GM12891 (cell line): ENCODE data around the gene PAPLN.

Source experiments
- DNase-seq: peaks from one replicate; pipeline ENCODE4 v3.0.0; 2011; ENCODE audit warnings: low spot score; ENCODE audit not compliant: insufficient read length
- FAIRE-seq: peaks from 2 replicates; lab custom pipeline; 2011; peaks lifted over from hg19 to GRCh38; lab: Jason Lieb, UNC
- PAX5 ChIP-seq: IDR thresholded peaks from 2 replicates; pipeline ENCODE4 v1.6.1; 2011; ENCODE audit warnings: low read length, moderate library complexity, mild to moderate bottlenecking; ENCODE audit not compliant: insufficient read depth, severe bottlenecking
- POLR2A ChIP-seq: IDR thresholded peaks from 2 replicates; pipeline ENCODE4 v1.6.1; 2011; ENCODE audit warnings: low read depth, low read length, control low read depth
- POLR2AphosphoS5 ChIP-seq: IDR thresholded peaks from 2 replicates; pipeline ENCODE4 v1.6.1; 2011; ENCODE audit warnings: low read depth, low read length, control low read depth
- POU2F2 ChIP-seq: IDR thresholded peaks from 2 replicates; pipeline ENCODE4 v1.6.1; 2011; ENCODE audit warnings: low read depth, mild to moderate bottlenecking, control low read depth, low read length, moderate library complexity
- SPI1 ChIP-seq: IDR thresholded peaks from 2 replicates; pipeline ENCODE4 v1.6.1; 2011; ENCODE audit warnings: low read depth, low read length, control low read depth
- TAF1 ChIP-seq: IDR thresholded peaks from 2 replicates; pipeline ENCODE4 v1.6.1; 2011; ENCODE audit warnings: low read depth, low read length, control low read depth

PAPLN gene

DNA sequence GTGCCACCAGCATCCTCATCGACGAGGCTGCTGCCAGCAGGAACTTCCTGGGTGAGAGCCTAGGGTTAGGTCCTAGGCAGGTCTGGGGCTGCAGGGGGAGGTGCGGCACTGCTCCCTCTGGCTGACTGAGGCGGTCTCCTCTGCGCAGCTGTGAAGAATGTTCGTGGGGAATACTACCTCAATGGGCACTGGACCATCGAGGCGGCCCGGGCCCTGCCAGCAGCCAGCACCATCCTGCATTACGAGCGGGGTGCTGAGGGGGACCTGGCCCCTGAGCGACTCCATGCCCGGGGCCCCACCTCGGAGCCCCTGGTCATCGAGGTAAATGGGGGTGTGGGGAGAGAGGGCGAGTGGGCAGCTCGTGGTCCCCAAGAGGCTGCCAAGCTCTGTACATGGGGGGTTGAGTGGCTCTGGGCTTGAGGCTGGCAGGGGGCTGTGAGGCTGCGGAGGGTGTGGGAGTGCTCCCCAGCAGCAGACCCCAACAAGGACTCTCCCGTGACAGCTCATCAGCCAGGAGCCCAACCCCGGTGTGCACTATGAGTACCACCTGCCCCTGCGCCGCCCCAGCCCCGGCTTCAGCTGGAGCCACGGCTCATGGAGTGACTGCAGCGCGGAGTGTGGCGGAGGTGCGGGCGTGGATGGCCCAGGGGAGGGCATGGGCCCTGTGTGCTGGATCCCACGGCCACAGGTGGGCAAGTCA, 14.4 kb downstream of the PAPLN start:
- FAIRE-seq (no peak), DNase-seq (no peak)
- no peak for TF ChIP-seq PAX5
- no peak for TF ChIP-seq POLR2AphosphoS5
- TF ChIP-seq POU2F2 = no peak
- no peak for TF ChIP-seq SPI1
- no peak for TF ChIP-seq TAF1
- TF ChIP-seq POLR2A = no peak

DNA sequence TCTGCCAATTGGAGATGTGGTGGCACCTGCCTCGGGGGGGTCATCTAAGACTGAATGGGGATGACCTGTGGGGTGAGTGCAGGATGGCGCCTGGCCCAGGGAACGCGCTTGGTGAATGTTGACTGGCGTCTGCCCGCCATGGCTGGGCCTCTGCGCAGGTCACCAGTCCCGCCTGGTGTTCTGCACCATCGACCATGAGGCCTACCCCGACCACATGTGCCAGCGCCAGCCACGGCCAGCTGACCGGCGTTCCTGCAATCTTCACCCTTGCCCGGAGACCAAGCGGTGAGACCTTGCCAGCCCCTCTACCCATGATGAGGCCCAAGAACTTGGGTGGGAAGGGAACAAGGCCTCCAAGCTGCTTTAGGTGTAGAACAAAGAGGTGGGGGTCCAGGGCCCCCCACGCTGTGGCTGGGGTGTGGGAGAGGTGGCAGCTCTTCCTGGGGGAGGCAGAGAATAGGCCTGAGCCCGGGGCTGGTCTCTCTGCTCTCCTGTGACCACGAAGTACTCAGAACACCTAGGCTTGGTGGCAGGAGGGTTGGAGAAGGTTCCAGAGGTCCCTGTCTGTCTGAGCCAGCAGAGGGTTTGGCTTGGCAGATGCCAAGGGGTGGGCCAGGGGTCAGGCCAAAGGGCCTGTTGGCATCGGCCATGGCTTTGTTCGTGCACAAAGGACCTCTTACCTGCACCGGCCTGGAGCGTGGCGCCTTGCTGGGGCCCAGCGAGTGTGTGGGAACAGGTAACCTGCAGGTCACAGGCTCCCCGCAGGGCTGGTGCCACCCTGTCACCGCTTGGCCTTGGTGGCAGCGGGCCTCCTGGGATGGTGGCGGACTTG, 15.4 kb downstream of the PAPLN start:
- no peak for FAIRE-seq

DNA sequence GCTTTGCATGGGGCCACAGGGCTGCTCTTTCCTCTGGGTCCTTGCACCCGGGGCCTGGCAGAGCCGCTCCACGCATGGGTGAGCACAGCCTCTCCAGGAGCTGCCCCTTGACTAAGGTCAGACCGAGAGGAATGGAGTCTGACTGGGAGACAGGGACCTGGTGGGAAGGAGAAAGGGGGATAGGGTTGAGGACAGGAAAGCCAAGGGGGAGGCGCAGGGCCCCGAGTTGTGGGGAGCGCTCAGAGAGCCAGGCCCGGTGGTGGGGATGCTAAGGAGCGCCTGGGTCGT, 16.0 kb downstream of the PAPLN start:
- FAIRE-seq (no peak), DNase-seq (no peak)
- TF ChIP-seq POU2F2 = no peak
- TF ChIP-seq SPI1 = no peak
- TF ChIP-seq POLR2A = no peak
- no peak for TF ChIP-seq POLR2AphosphoS5

More for the DNA sequence above, 15.4 kb downstream of the PAPLN start:
- no peak for DNase-seq
- no peak for TF ChIP-seq POLR2AphosphoS5
- no peak for TF ChIP-seq SPI1
- TF ChIP-seq TAF1 = no peak
- TF ChIP-seq POU2F2 = no peak
- no peak for TF ChIP-seq POLR2A
- TF ChIP-seq PAX5 = no peak

DNA sequence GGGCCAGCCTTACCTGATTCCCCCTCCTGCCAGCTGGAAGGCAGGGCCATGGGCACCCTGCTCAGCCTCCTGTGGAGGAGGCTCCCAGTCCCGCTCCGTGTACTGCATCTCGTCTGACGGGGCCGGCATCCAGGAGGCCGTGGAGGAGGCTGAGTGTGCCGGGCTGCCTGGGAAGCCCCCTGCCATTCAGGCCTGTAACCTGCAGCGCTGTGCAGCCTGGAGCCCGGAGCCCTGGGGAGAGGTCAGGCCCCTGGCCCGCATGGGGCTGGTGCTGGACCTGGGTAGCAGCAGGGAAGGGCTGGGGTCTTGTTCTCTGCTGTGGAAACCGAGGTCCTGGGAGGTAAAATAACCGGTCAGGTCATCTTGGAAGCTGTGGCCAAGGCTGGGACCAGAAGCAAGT, 16.4 kb downstream of the PAPLN start:
- TF ChIP-seq TAF1 (no peak), PAX5 (no peak), POU2F2 (no peak), POLR2AphosphoS5 (no peak), SPI1 (no peak), POLR2A (no peak)
- DNase-seq = no peak
- no peak for FAIRE-seq

DNA sequence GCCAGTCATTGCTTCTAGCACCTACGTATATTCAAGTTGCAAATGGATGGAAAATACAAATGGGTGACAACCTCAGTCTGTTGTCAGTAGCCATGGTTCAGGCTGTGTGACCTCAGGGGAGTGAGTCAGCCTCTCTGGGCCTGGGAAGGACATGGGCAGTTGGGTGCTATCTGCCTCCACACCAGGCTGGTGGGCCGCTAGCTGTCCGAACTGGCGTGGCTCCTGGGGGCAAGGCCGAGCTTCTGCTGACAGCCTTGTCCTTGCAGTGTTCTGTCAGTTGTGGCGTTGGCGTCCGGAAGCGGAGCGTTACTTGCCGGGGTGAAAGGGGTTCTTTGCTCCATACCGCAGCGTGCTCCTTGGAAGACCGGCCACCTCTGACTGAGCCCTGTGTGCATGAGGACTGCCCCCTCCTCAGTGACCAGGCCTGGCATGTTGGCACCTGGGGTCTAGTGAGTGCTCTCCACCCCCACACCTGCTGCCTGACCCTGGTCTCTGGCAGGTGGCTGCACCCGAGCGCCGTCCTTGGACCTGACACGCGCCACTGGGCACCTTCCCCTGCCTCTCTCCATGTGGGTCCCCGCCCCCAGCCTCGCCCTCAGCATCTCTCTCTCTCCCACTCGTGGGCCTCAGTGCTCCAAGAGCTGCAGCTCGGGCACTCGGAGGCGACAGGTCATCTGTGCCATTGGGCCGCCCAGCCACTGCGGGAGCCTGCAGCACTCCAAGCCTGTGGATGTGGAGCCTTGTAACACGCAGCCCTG, 17.1 kb downstream of the PAPLN start:
- TF ChIP-seq PAX5 (no peak), POU2F2 (no peak), SPI1 (no peak), POLR2A (no peak), TAF1 (no peak)
- no peak for FAIRE-seq
- no peak for DNase-seq

DNA sequence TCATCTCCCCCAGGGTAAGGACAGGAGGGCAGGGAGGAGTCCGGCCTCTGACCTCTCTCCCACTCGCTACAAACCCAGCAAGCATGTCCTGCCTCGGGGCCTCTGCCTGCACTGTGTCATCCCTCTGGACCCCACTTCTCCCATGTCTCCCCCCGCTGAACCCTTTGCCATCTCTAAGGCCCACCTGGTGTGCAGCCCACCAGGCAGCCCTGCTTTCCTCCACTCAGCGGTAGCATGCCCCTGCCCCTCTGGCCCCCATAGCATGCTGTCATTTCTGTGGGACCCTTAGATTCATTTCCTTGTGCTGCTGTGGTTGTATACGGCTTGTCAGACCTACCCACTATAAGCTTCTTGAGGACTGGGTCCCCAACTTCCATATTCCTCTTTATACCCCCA, 17.7 kb downstream of the PAPLN start:
- FAIRE-seq (no peak), DNase-seq (no peak)
- TF ChIP-seq POU2F2 (no peak), POLR2AphosphoS5 (no peak), SPI1 (no peak), TAF1 (no peak), PAX5 (no peak), POLR2A (no peak)

DNA sequence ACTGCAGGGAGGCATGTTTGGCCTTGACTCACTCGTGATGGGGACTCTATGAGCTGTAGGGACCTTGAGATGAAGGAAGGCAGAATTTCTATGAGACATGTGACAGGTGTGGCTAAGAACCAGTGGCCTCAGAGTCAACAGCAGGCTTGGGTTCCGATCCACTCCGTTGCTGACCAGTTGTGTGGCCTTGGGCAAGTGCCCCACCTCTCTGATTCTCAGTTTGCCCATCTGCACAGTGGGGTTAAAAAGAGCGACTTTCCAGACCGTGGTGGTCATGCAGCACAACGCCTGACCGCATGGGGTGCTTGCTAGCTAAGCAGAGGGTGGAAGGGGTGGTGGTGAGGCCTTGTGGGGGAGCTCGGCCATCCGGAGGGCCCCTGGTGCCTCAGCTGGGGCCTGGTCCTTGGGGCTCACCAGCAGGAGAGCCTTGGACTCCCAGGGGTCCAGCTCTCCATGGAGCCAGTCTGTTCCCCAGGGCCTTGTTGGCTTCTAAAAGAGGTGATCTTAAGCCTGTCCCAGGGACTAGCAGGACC, 18.5 kb downstream of the PAPLN start:
- no peak for TF ChIP-seq POLR2A
- FAIRE-seq (no peak), DNase-seq (no peak)

DNA sequence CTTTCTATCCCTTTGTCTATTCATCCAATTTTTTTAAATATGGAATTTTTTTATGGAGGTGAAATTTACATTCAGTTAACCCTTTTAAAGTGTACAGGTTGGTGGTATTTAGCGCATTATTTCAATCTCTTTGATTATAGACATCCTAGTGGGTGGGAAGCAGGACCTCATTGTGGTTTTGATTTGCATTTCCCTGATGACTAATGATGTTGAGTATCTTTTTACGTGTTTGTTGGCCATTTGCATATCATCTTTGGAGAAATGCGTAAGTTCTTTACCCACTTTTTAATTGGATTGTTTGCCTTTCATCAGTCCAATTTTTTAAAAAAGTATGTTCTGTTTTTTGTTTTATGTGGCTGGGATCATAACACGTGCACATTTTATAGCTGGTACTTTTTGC, 20.8 kb downstream of the PAPLN start:
- TF ChIP-seq POU2F2 (peak; percentile 65; the same call in 1 of the 2 replicates), TAF1 (no peak)
- no peak for FAIRE-seq

DNA sequence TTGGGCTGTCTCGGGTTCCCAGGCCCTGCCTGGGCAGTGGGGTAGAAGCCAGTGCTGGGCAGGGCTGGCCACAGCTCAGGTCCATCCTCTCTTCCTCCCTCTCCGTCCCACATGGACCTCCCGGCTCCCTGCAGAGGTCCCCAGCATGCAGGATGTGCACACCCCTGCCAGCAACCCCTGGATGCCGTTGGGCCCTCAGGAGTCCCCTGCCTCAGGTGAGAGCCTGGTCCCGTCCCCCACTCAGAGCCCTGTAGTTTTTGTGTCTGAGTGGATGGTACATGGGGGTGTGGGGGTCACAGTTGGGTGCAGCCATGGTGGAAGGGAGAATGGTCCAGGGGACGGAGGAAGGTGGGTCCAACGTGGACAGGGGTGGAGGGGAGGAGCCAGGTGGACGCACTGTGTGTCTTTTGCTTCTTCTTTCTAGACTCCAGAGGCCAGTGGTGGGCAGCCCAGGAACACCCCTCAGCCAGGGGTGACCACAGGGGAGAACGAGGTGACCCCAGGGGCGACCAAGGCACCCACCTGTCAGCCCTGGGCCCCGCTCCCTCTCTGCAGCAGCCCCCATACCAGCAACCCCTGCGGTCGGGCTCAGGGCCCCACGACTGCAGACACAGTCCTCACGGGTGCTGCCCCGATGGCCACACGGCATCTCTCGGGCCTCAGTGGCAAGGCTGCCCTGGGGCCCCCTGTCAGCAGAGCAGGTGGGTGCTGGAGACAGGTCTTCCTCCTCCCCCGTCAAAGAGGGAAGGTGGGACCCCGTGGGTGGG, 21.7 kb downstream of the PAPLN start:
- FAIRE-seq = no peak
- TF ChIP-seq POU2F2 (no peak), SPI1 (no peak), PAX5 (no peak), TAF1 (no peak), POLR2A (no peak), POLR2AphosphoS5 (no peak)
- DNase-seq = no peak

More for the DNA sequence above, 20.8 kb downstream of the PAPLN start:
- no peak for DNase-seq
